Thoracic aorta (tissue), 2 donors: ENCODE measurements around the gene COL1A2. TPM values are rescaled to one million over a fixed set of nuclear protein-coding genes. Genes with fewer than 3 reads are reported as not detected.

Experiments
- ATAC-seq: fragments of 150-250 bp; one replicate; pipeline ENCODE4 v1.8.0; 2017; ENCODE audit warnings: low read depth; ENCODE audit not compliant: insufficient number of reproducible peaks, low FRiP score
- DNase-seq: peaks from one replicate; pipeline ENCODE4 v3.0.0-alpha.2; 2020; ENCODE audit warnings: low spot score
- H3K27ac ChIP-seq, 2 donors: fragments of 200-600 bp; sonication (generic); 1 replicate in 1 of 2; 2 replicates in 1 of 2; pipeline ENCODE4 v1.5.1; 2016; ENCODE audit warnings: mild to moderate bottlenecking in 2 of 2, moderate library complexity in 2 of 2
- H3K27me3 ChIP-seq: fragments of 200-600 bp; sonication (generic); replicated peaks from 2 replicates; pipeline ENCODE4 v1.6.0; 2016; ENCODE audit warnings: mild to moderate bottlenecking; ENCODE audit not compliant: insufficient read depth
- H3K36me3 ChIP-seq: fragments of 200-600 bp; sonication (generic); one replicate; pipeline ENCODE4 v1.5.1; 2016
- H3K4me1 ChIP-seq, 2 donors: fragments of 200-600 bp; sonication (generic); 1 replicate in 1 of 2; 2 replicates in 1 of 2; pipeline versions ENCODE4 v1.5.1 to v1.6.0; 2016; ENCODE audit warnings: low read depth in 2 of 2, mild to moderate bottlenecking in 1 of 2; ENCODE audit not compliant: control insufficient read depth in 1 of 2
- H3K4me3 ChIP-seq: fragments of 200-600 bp; sonication (generic); 2 replicates; pipeline ENCODE4 v1.5.1; 2016; ENCODE audit warnings: mild to moderate bottlenecking
- H3K9me3 ChIP-seq: fragments of 200-600 bp; sonication (generic); 2 replicates; pipeline ENCODE4 v1.5.1; 2016
- total RNA-seq, 2 donors: library from RNA; depleted of rRNA; stranded (reverse); fragments of >200 nt; gene quantifications; one replicate each; pipeline versions ENCODE4 v1.1.0 to v1.2.3, GENCODE V29; 2016
- TF ChIP-seq, protein P1 (sequence below): fragments of 200-600 bp; sonication (generic); IDR thresholded peaks from one replicate; pipeline ENCODE4 v1.5.1; 2019; ENCODE audit warnings: antibody characterized with exemption

The COL1A2 gene
- total RNA-seq, 2 donors from 2014 or later: 1,117 to 1,356 TPM

DNA sequence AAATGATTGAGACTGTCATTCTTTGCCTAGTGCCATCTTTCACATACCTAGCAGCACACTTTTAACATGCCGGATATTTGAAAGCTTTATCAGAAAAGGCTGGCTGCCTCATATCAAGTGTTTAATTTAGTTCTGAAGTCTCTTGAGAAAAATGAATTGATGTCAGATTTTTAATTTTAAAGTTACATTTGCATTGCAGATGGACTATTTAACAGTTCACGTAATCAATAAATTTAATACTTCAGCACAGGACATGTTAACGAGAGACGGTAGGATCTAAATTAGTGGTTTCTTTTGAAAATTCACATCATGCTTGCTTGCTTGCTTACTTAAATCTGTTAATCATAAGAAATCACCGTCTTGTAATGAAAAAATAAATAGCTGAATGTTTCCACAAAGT, 51.6 kb downstream of the COL1A2 start:
- Histone ChIP-seq H3K9me3 (no peaks in the 10 kb centered on the region), H3K4me1 (no peaks in the 10 kb centered on the region), H3K27me3 (peaks cover 5% of the 10 kb centered on the region), H3K4me3 (no peak overlapping the region), H3K36me3 (peaks cover 4% of the 10 kb centered on the region), H3K27ac (no peak overlapping the region)
- no peak for DNase-seq
- ATAC-seq: no peak
- TF ChIP-seq, protein P1, sequence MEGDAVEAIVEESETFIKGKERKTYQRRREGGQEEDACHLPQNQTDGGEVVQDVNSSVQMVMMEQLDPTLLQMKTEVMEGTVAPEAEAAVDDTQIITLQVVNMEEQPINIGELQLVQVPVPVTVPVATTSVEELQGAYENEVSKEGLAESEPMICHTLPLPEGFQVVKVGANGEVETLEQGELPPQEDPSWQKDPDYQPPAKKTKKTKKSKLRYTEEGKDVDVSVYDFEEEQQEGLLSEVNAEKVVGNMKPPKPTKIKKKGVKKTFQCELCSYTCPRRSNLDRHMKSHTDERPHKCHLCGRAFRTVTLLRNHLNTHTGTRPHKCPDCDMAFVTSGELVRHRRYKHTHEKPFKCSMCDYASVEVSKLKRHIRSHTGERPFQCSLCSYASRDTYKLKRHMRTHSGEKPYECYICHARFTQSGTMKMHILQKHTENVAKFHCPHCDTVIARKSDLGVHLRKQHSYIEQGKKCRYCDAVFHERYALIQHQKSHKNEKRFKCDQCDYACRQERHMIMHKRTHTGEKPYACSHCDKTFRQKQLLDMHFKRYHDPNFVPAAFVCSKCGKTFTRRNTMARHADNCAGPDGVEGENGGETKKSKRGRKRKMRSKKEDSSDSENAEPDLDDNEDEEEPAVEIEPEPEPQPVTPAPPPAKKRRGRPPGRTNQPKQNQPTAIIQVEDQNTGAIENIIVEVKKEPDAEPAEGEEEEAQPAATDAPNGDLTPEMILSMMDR: no peak

GRCh38 chr7:94449151-94449725, 54.5 kb downstream of the COL1A2 start:
- no peaks in the 10 kb centered on the region for H3K9me3 ChIP-seq
- TF ChIP-seq, protein P1: peak; percentile 56
- DNase-seq (no peak), ATAC-seq (no peak)
- H3K4me1 ChIP-seq: peaks cover 0 to 3% of the 10 kb centered on the region in 2 donors
- peaks cover 4% of the 10 kb centered on the region for H3K36me3 ChIP-seq
- no peak overlapping the region for H3K27ac ChIP-seq
- H3K27me3 ChIP-seq: peaks cover 5% of the 10 kb centered on the region
- no peak overlapping the region for H3K4me3 ChIP-seq

GRCh38 chr7:94450044-94450697, 55.5 kb downstream of the COL1A2 start:
- H3K4me1 ChIP-seq: peaks cover 0 to 3% of the 10 kb centered on the region in 2 donors
- H3K36me3 ChIP-seq: peaks cover 4% of the 10 kb centered on the region
- peaks cover 5% of the 10 kb centered on the region for H3K27me3 ChIP-seq
- no peaks in the 10 kb centered on the region for H3K9me3 ChIP-seq
- H3K4me3 ChIP-seq: no peak overlapping the region
- ATAC-seq: no peak
- TF ChIP-seq, protein P1: no peak
- DNase-seq: no peak
- no peak overlapping the region for H3K27ac ChIP-seq

DNA sequence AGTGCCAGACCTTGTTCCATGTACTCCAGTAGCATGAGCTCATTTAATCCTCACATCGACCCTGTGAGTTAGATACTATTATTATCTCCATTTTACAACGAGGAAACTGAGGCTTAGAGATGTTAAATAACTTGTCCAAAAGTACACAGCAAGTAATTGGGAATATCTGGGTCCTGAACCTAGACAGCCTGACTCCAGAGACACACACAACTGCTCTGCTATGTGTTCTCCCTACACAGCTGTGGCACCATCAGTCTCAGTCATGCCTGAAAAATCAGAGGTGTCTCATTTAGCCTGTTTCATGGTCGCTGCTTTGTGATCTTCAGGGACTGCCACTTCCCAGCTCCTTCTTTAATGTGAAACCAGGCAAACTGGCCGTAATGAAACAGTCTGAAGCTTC, 56.5 kb downstream of the COL1A2 start:
- peaks cover 4% of the 10 kb centered on the region for H3K36me3 ChIP-seq
- peaks cover 5% of the 10 kb centered on the region for H3K27me3 ChIP-seq
- H3K27ac ChIP-seq: no peak overlapping the region
- TF ChIP-seq, protein P1: no peak
- H3K4me1 ChIP-seq: peaks cover 0 to 3% of the 10 kb centered on the region in 2 donors
- no peak for DNase-seq
- ATAC-seq: no peak
- H3K9me3 ChIP-seq: no peaks in the 10 kb centered on the region
- H3K4me3 ChIP-seq: no peak overlapping the region

GRCh38 chr7:94452239-94452638, 57.5 kb downstream of the COL1A2 start:
- TF ChIP-seq, protein P1: no peak
- Histone ChIP-seq H3K9me3 (no peaks in the 10 kb centered on the region), H3K4me1 (peaks cover 0 to 3% of the 10 kb centered on the region in 2 donors), H3K4me3 (no peak overlapping the region), H3K36me3 (peaks cover 4% of the 10 kb centered on the region), H3K27me3 (no peaks in the 10 kb centered on the region), H3K27ac (no peak overlapping the region)
- DNase-seq (no peak), ATAC-seq (no peak)
